Measurements from ENCODE around the gene TOB2.
"Not testable (repeated sequence)": the region's sequence is repeated elsewhere in the genome, so short reads cannot be mapped to it uniquely, and the experiment has no call there.

Gene TOB2

DNA sequence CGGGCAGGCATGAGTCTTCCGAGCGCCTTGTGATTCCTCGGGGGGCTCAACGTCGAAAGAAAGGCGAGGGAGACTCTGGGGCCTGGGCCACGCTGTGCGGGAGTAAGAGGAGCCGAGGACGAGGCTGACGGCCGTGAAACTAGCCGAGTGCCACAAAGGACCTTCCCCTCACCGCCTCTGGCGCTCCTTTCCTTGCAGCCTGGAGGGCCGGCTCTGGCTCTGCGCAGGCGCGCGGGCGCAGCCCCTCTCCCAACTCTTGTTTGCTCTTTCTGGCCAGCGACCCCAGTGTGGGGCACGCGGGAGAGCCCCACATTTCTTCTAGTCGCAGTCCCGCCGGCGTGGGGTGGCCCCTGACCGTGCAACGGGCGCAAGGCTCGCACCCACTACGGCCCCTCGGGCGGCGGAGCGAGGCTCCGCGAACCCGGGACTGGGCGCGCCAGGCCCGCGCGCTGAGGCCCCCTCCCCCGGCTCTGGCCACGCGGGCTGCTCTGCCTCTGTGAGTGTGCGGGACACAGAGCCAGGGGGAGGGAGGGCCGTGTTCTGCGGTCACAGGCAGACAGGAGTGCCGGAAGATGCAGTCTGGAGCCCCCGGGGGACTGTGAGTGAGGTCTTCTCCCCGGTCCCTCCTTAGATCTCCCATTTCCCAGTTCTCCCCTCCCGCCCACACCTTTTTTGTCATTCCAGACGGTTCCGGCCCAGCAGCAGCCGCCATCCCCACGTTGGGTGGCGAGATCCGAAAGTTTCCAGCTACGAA lies 1.0 kb upstream of the TOB2 start:
- H3K27ac Mint-ChIP-seq = peak overlapping the region; percentile 99
- H3K4me3 Mint-ChIP-seq = peak overlapping the region; percentile 100
- intact Hi-C loops (cut with micrococcal nuclease) = loop anchor here (1.0 kb wide), 1 partner anchor 174 kb away; the partner anchor contains the start of genes DESI1 and XRCC6
- H3K27me3 Mint-ChIP-seq = no peaks in the 10 kb centered on the region
- peaks cover 19% of the 10 kb centered on the region for H3K4me1 Mint-ChIP-seq (ENCODE audit: low read depth)
- no peaks in the 10 kb centered on the region for H3K9me3 Mint-ChIP-seq
- H3K36me3 Mint-ChIP-seq (ENCODE audit: low read depth) = peaks cover 63% of the 10 kb centered on the region

DNA sequence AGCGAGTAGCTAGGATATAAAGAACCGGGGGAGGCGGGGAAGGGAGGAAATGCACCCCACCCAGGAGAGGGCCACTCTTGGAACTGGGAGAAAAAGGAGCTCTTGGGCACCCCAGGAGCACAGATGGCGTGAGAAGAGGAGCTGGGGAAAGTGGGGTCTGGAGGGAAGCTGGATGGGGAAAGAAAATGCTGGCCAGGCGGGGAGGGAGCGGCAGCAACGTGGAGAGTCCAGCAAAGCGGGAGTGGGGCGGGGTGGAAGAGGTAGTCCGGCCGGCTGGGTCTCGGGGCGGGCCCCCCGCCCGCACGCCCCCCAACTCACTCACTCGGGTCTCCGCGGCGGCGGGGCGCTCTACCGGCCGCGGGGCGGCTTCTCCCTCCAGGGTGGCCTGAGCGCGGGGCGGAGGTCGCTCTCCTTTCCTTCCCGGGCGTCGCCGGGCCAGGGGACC lies 522 bp downstream of the TOB2 start:
- Mint-ChIP-seq H3K36me3 (ENCODE audit: low read depth) (peaks cover 73% of the 10 kb centered on the region), H3K9me3 (no peaks in the 10 kb centered on the region), H3K27ac (peak overlapping the region; percentile 99), H3K27me3 (no peaks in the 10 kb centered on the region), H3K4me1 (ENCODE audit: low read depth) (peaks cover 25% of the 10 kb centered on the region), H3K4me3 (peak overlapping the region; percentile 100)
- intact Hi-C loops (cut with micrococcal nuclease) = loop anchor here (1.0 kb wide), 1 partner anchor 23 kb away; the partner anchor contains the start of gene ACO2

DNA sequence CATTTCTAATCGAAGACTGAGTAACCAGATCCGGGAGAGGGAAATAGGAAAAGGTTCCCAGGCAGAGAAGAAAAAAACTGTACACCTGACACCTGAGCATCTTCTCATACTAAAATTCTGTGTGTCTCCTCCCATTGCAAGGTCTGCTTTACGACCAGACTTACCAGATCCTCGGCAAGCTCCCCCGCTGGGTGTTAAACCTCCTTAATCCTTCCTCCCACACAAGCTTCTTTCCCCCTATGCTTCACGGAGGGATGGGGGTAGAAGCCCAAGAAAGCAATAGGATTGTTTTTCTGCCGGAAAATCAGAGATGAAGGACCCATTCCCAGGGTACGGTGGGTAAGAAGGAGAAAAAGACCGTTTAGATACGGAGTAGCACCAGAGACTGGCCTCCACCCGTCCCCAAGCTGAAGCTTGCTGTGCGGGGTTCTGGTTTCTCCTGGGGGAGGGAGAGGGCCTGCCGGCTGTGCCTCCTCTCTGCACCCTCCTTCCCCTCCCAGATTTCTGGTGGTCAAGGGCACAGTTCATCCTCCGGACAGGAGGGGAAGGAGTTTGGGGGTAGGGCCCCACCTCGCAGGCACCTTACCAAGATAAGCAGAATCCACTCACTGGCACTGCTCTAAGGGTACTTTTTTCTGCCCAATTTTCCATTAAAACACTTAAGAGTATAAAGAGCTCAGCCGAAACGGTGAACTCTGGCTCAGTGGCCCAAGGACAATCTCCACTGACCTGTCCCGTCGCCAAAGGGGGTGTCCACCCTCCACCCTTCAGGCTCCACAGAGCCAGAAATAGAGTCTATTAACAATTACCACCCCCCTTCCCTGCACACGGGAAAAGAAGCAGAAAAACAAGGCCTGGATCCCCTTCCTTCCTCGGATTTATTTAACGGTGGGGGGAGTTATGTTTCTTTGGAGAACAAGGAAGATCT lies 1.2 kb downstream of the TOB2 start:
- no peaks in the 10 kb centered on the region for H3K9me3 Mint-ChIP-seq
- intact Hi-C loops (cut with micrococcal nuclease) = loop anchor here (1.0 kb wide), 1 partner anchor 24 kb away; the partner anchor contains the start of gene ACO2
- H3K27me3 Mint-ChIP-seq = no peaks in the 10 kb centered on the region
- peak overlapping the region; percentile 100 for H3K4me3 Mint-ChIP-seq
- peak overlapping the region; percentile 99 for H3K27ac Mint-ChIP-seq
- H3K36me3 Mint-ChIP-seq (ENCODE audit: low read depth) = peaks cover 80% of the 10 kb centered on the region
- H3K4me1 Mint-ChIP-seq (ENCODE audit: low read depth) = peaks cover 25% of the 10 kb centered on the region

DNA sequence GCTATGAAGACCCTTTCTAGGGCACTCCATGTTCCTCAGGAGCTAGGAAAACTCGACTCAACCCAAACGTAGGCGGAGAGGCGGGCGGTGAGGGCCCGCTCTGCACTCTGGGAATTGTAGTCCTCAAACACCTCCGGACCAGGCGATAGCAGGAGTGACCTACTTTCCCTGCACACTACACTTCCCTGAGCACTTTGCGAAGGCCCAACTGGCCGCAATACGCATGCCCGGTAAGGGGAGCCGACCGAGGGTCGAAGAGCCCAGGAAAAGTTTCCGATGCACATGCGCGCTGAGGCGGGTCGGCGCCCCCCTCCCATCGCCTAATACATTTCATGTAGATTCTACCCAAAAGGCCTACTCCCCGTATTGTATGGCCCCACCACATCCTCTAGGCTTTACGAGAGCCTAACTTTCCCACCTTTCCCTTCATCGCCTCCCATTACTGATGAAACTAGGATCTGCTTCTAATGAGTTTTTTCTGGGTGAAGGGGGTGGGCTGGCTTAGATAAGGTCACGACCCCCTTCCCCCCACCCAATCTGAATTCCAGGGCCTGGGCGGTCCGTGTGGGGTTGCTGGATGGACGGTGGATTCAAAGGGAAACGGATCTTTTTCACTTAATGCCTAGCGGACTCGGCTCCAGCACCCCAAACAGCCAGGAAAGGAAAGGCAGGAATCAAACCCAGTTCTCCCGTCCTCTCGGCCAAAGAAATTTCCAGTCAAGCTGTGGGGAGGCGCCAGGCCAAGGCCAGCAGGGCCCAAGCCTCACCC lies 2.1 kb downstream of the TOB2 start:
- Mint-ChIP-seq H3K27ac (peak overlapping the region; percentile 99), H3K27me3 (no peaks in the 10 kb centered on the region), H3K9me3 (no peaks in the 10 kb centered on the region), H3K4me3 (peak overlapping the region; percentile 100), H3K4me1 (ENCODE audit: low read depth) (peaks cover 24% of the 10 kb centered on the region), H3K36me3 (ENCODE audit: low read depth) (peaks cover 89% of the 10 kb centered on the region)
- intact Hi-C loops (cut with micrococcal nuclease) = no loop called here

DNA sequence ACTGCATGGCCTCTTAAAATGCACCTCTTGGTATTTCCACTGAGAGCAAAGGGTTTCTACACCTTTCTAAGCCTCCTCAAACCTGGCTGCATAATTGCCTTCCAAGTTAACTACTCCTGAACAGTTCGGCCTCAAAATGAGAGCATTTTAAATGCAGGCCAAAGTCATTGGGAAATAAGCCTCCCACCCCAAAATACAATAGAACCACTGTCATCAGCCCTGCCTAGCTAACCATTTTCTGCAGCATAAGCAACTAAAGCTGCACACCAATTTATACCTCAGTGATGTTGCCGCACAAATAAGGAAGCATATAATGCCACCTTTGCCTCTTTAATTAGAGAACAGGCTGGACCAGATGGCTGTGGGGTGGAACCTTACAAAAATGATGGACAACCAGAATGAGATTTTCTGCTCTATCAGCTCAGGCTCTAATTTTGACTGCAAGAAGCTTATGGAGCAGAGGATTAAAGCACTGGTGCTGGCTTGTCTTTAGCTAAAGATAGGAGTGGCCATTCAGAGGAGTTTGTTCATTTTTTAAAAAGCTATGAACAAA lies 4.3 kb downstream of the TOB2 start:
- H3K4me1 Mint-ChIP-seq (ENCODE audit: low read depth) = peaks cover 21% of the 10 kb centered on the region
- H3K9me3 Mint-ChIP-seq = no peaks in the 10 kb centered on the region
- peaks cover 96% of the 10 kb centered on the region for H3K36me3 Mint-ChIP-seq (ENCODE audit: low read depth)
- no peaks in the 10 kb centered on the region for H3K27me3 Mint-ChIP-seq
- intact Hi-C loops (cut with micrococcal nuclease) = no loop called here
- H3K4me3 Mint-ChIP-seq = no peak overlapping the region
- H3K27ac Mint-ChIP-seq = no peak overlapping the region

DNA sequence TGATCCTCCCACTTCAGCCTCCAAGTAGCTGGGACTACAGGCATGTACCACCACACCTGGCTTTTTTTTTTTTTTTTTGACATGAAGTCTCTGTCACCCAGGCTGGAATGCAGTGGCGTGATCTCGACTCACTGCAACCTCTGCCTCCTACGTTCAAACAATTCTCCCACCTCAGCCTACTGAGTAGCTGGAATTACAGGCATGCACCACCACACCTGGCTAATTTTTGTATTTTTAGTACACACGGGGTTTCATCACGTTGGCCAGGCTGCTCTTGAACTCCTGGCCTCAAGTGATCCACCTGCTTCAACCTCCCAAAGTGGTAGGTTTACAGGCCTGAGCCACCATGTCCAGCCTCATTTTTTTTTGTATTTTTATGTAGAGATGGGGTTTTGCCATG lies 6.1 kb downstream of the TOB2 start:
- peak overlapping the region; percentile 25 for H3K27ac Mint-ChIP-seq
- intact Hi-C loops (cut with micrococcal nuclease); H3K27me3 Mint-ChIP-seq; H3K9me3 Mint-ChIP-seq; H3K4me3 Mint-ChIP-seq: not testable (repeated sequence)
- peaks cover 33% of the 10 kb centered on the region for H3K4me1 Mint-ChIP-seq (ENCODE audit: low read depth)
- H3K36me3 Mint-ChIP-seq (ENCODE audit: low read depth) = peaks cover 96% of the 10 kb centered on the region

DNA sequence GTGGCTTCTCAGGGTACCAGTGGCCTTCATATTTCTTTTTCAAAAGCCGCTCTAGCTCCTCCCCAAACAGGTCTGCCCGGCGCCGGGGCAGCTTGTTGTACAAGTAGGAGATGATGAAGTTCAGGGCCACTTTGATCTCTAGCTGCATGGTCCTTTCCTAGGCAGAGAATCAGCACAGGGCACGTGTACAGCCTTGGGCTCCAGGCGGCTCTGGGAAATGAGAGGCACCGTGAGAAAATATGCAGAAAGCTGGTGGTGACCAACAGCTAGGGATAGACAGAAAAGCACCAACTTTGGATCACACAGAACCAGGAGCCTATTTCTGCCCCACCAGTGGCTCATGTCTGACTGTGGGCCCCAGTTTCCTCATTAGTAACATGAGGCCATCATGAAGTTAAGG lies 9.4 kb downstream of the TOB2 start:
- Mint-ChIP-seq H3K27ac (no peak overlapping the region), H3K36me3 (ENCODE audit: low read depth) (peaks cover 96% of the 10 kb centered on the region), H3K4me1 (ENCODE audit: low read depth) (peaks cover 34% of the 10 kb centered on the region), H3K9me3 (no peaks in the 10 kb centered on the region), H3K4me3 (no peak overlapping the region), H3K27me3 (no peaks in the 10 kb centered on the region)
- intact Hi-C loops (cut with micrococcal nuclease) = no loop called here

DNA sequence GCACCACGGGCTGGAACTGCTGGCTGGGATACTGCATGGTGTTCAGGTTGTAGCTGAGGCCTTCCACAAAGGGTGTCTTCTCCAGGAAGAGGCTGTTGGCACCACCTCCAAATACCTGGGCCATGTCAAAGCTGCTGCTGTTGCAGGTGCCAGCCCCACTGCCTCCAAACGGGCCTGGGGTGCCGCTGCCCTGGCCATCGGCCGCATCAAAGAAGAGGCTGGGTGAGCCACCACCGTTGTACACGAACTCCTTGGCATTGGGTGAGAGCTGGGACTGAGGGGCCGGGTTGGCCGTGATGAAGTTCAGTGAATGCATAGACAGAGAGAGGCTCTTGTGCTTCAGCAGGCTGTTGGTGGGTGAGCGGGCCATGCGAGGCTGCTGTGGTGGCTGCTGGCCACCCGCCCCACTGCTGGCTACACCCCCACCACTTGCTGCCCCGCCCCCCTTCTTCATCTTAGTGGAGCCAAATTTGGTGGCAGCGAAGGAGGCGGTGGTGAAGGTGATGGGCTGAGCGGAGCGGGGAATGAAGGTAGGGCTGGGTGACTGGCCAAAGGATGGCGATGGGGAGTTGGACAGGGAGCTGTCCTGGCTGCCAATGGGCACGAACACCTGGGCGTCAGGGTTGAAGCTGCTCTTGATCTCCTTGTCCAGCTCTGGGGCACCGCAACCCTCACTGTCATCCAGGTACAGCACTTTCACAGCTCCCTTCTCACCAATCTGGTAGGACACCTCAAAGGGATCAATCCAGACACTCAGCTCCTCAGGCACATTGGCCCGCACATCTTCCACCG lies 10.1 kb downstream of the TOB2 start:
- no peak overlapping the region for H3K27ac Mint-ChIP-seq
- intact Hi-C loops (cut with micrococcal nuclease) = no loop called here
- no peak overlapping the region for H3K4me3 Mint-ChIP-seq
- no peaks in the 10 kb centered on the region for H3K27me3 Mint-ChIP-seq
- H3K9me3 Mint-ChIP-seq = no peaks in the 10 kb centered on the region
- H3K4me1 Mint-ChIP-seq (ENCODE audit: low read depth) = peaks cover 32% of the 10 kb centered on the region
- peaks cover 96% of the 10 kb centered on the region for H3K36me3 Mint-ChIP-seq (ENCODE audit: low read depth)

DNA sequence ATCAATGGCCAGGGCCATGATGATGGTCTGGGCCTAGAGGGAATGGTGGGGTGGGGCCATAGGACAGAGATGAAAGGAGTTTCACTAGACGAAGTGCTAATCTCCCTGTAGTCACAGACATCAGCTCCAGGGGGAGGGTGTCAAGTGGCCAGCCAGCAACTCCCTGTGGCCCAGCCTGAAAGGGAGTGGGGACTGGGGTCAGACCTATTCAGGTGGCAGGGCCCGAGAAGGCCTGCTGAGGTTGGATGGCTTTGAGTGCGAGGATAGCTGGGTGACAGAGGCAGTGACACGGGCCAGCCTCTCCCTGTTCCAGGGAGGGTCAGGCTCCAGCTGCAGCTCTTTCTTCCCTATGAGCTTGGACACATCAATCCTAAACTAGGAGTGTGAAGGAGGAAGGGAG lies 11.0 kb downstream of the TOB2 start:
- Mint-ChIP-seq H3K27ac (no peak overlapping the region), H3K27me3 (no peaks in the 10 kb centered on the region), H3K36me3 (ENCODE audit: low read depth) (peaks cover 96% of the 10 kb centered on the region), H3K9me3 (no peaks in the 10 kb centered on the region), H3K4me1 (ENCODE audit: low read depth) (peaks cover 32% of the 10 kb centered on the region), H3K4me3 (no peak overlapping the region)
- intact Hi-C loops (cut with micrococcal nuclease) = no loop called here

DNA sequence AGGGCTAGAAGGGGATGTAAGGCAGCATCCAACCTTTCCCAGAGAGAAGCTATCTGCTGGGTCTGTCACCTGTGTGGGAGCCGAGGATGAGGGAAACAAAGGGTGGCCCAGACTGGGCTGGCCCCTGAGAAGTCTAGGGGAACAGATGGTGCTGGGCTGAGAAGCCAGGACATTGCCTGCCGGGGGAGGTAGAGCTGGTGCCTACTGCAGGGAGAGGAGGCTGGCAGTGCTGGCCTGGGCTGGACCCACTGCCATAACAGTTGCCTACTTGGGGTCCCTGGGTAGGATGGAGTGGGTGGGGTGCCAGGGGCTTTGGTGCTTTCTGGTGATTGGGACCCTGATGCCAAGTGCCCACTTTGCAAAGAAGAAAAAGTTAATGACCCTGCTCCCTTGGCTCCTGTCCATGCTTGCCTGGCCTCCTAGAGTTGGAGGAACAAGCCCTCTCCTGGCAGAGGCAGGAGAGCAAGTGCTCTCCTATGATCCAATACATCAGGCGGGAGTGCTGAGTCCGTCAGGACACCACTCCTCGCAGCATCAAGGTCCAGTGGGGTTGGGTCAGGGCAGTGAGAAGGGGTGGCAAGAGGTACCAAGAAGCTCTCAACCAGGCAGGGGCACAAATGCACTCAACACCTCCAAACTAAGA lies 12.1 kb downstream of the TOB2 start:
- intact Hi-C loops (cut with micrococcal nuclease); H3K4me3 Mint-ChIP-seq; H3K9me3 Mint-ChIP-seq; H3K27me3 Mint-ChIP-seq: not testable (repeated sequence)
- peak overlapping the region; percentile 31 for H3K27ac Mint-ChIP-seq
- peaks cover 32% of the 10 kb centered on the region for H3K4me1 Mint-ChIP-seq (ENCODE audit: low read depth)
- peaks cover 94% of the 10 kb centered on the region for H3K36me3 Mint-ChIP-seq (ENCODE audit: low read depth)

DNA sequence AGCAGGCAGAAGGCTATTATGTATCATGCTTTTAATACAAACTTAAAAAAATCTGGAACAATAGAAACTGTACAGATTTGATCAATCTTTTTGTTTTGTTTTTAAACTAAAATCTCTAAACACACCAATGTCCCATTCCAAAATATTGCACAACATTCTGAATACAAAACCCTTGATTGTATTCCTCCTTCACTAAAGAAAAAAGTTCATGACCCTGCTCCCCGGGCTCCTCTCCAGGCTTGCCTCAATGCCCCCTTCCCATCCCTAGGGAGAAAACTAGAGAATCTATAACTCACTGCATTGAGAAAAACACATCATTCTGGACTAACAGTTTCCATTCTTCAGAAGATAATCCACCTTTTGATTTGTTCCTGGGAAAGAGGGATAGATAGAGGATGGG lies 13.1 kb downstream of the TOB2 start:
- peaks cover 89% of the 10 kb centered on the region for H3K36me3 Mint-ChIP-seq (ENCODE audit: low read depth)
- H3K4me3 Mint-ChIP-seq; H3K27ac Mint-ChIP-seq; intact Hi-C loops (cut with micrococcal nuclease); H3K9me3 Mint-ChIP-seq; H3K27me3 Mint-ChIP-seq: not testable (repeated sequence)
- peaks cover 27% of the 10 kb centered on the region for H3K4me1 Mint-ChIP-seq (ENCODE audit: low read depth)

DNA sequence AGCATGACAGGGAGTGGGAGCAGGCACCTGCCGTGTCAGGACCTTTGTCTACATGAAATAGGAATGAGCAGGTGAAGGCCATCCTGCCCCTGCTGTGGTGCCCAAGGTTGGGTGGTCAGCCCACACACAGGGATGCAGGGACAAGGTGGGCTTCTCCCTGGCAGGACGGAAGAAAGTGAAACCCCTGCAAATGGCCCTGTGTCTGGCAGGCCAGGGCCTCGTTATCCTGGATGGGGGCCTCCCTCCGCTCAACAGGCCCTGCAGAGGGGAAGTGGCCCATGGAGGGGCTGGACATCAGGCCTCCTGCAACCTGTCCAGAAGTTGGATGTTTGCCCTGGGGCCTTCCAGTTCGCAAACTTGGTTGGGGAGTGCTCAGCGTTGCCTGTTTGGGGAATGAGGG lies 14.9 kb downstream of the TOB2 start:
- Mint-ChIP-seq H3K27ac (no peak overlapping the region), H3K4me3 (no peak overlapping the region), H3K9me3 (no peaks in the 10 kb centered on the region), H3K36me3 (ENCODE audit: low read depth) (peaks cover 91% of the 10 kb centered on the region), H3K4me1 (ENCODE audit: low read depth) (peaks cover 21% of the 10 kb centered on the region), H3K27me3 (no peaks in the 10 kb centered on the region)
- intact Hi-C loops (cut with micrococcal nuclease) = no loop called here
